Measurements from ENCODE around the gene AEBP2.

DNA sequence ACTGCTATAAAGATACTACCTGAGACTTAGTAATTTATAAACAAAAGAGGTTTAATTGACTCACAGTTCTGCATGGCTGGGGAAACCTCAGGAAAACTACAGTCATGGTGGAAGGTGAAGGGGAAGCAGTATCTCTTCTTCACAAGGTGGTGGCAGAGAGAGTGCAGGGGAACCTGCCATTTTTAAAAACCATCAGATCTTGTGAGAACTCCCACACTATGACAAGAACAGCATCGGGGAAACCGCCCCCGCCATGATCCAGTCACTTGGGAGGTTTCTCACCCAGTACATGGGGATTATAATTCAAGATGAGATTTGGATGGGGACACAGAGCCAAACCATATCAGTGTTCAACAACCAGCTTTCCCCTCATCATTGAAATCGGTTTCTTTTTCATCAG, 49.9 kb downstream of the AEBP2 start:
- TF ChIP-seq EP300 (IDR thresholded peaks at IDR 0.05; ENCODE audit: borderline replicate concordance) (no peak), YY1 (IDR thresholded peaks at IDR 0.05; ENCODE audit: low read depth) (no peak), TAF1 (IDR thresholded peaks at IDR 0.05; ENCODE audit: low read depth) (no peak), EGR1 (IDR thresholded peaks at IDR 0.05) (no peak), USF1 (IDR thresholded peaks at IDR 0.05) (no peak), RAD21 (IDR thresholded peaks at IDR 0.05; ENCODE audit: low read depth) (no peak), CEBPB (IDR thresholded peaks at IDR 0.05) (no peak), ZBTB7A (IDR thresholded peaks at IDR 0.05; ENCODE audit: low read depth) (no peak), FOXM1 (IDR thresholded peaks at IDR 0.05; ENCODE audit: borderline replicate concordance, low read depth) (no peak), REST (IDR thresholded peaks at IDR 0.05; ENCODE audit: low read depth) (no peak), TEAD4 (IDR thresholded peaks at IDR 0.05) (no peak), NFIC (IDR thresholded peaks at IDR 0.05) (no peak), TCF12 (IDR thresholded peaks at IDR 0.05; ENCODE audit: low read depth) (no peak)
- TF ChIP-seq, protein P1, sequence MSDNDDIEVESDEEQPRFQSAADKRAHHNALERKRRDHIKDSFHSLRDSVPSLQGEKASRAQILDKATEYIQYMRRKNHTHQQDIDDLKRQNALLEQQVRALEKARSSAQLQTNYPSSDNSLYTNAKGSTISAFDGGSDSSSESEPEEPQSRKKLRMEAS (IDR thresholded peaks at IDR 0.05): no peak
